H1 (cell line): ENCODE data around the gene RPS3A. TPM values are rescaled to one million over a fixed set of nuclear protein-coding genes. Genes with fewer than 3 reads are reported as not detected.

ENCODE experiments used
- CTCF ChIA-PET: fragments of 300-600 bp; sonication (Branson Sonifier 250); formaldehyde crosslinking; loops from one replicate; lab custom pipeline; 2021; ENCODE audit not compliant: partially characterized antibody; lab: Charles Lee
- POLR2A ChIA-PET: fragments of 300-600 bp; sonication (Branson Sonifier 250); formaldehyde crosslinking; loops from one replicate; lab custom pipeline; 2021; ENCODE audit warnings: inconsistent platforms; ENCODE audit not compliant: partially characterized antibody; lab: Charles Lee
- DNase-seq, 2 experiments: peaks; one replicate each; pipeline versions ENCODE4 v3.0.0 to v3.0.0-alpha.2; 2010 to 2022; ENCODE audit warnings: low spot score in 2 of 2, low read depth in 1 of 2, mixed read lengths in 1 of 2
- FAIRE-seq: peaks from 2 replicates; lab custom pipeline; 2011; peaks lifted over from hg19 to GRCh38; lab: Jason Lieb, UNC
- H2AFZ ChIP-seq: 2 replicates; pipeline ENCODE4 v1.8.1; 2012; ENCODE audit warnings: low read length, inconsistent platforms
- H2AK5ac ChIP-seq: 2 replicates; pipeline ENCODE4 v1.6.1; 2013; ENCODE audit warnings: low read depth, low read length
- H2BK120ac ChIP-seq: replicated peaks from 2 replicates; pipeline ENCODE3; 2013; ENCODE audit warnings: low read depth, low read length, inconsistent platforms
- H2BK12ac ChIP-seq: 2 replicates; pipeline ENCODE4 v1.6.1; 2013; ENCODE audit warnings: low read depth, low read length
- H2BK15ac ChIP-seq: 2 replicates; pipeline ENCODE4 v1.6.1; 2013; ENCODE audit warnings: low read length
- H2BK20ac ChIP-seq: 2 replicates; pipeline ENCODE4 v1.6.1; 2013; ENCODE audit warnings: low read length
- H2BK5ac ChIP-seq: 2 replicates; pipeline ENCODE4 v1.6.1; 2013; ENCODE audit warnings: low read depth, low read length
- H3K14ac ChIP-seq: 2 replicates; pipeline ENCODE4 v1.6.1; 2013; ENCODE audit warnings: inconsistent platforms; ENCODE audit not compliant: insufficient read length
- H3K18ac ChIP-seq: 2 replicates; pipeline ENCODE4 v1.6.1; 2013; ENCODE audit warnings: low read length; ENCODE audit errors: extremely low read depth
- H3K23ac ChIP-seq: 2 replicates; pipeline ENCODE4 v1.6.1; 2013; ENCODE audit warnings: inconsistent platforms; ENCODE audit not compliant: insufficient read length
- H3K23me2 ChIP-seq: 2 replicates; pipeline ENCODE4 v1.6.1; 2013; ENCODE audit warnings: low read depth, low read length
- H3K27ac ChIP-seq: 2 replicates; pipeline ENCODE4 v1.6.1; 2011; ENCODE audit warnings: low read depth, low read length, inconsistent platforms
- H3K27me3 ChIP-seq, 4 experiments: replicated peaks in 1 of 4; 1 replicate in 1 of 4; 2 replicates in 3 of 4; pipeline versions ENCODE4 v1.6.1 to v1.8.1; 2011 to 2013; ENCODE audit warnings: low read length in 3 of 4, mild to moderate bottlenecking in 3 of 4, inconsistent platforms in 2 of 4, mixed read lengths in 2 of 4, moderate library complexity in 1 of 4; ENCODE audit not compliant: control insufficient read depth in 3 of 4, insufficient read depth in 3 of 4; ENCODE audit errors: extremely low read depth in 1 of 4
- H3K36me3 ChIP-seq, 4 experiments: 2 replicates each; pipeline versions ENCODE4 v1.6.1 to v1.8.1; 2011 to 2013; ENCODE audit warnings: mild to moderate bottlenecking in 4 of 4, low read length in 3 of 4, moderate library complexity in 2 of 4, control low read depth in 1 of 4, inconsistent platforms in 1 of 4; ENCODE audit not compliant: insufficient read depth in 4 of 4, control insufficient read depth in 2 of 4
- H3K4ac ChIP-seq: replicated peaks from 2 replicates; pipeline ENCODE3; 2013; ENCODE audit warnings: low read length, low read depth, mixed read lengths, inconsistent platforms; ENCODE audit not compliant: insufficient read length
- H3K4me1 ChIP-seq, 4 experiments: replicated peaks in 1 of 4; 1 replicate in 1 of 4; 2 replicates in 3 of 4; pipeline versions ENCODE4 v1.6.1 to v1.8.1; 2011 to 2013; ENCODE audit warnings: low read length in 3 of 4, inconsistent platforms in 2 of 4, mixed read lengths in 1 of 4; ENCODE audit not compliant: insufficient read depth in 4 of 4, control insufficient read depth in 3 of 4
- H3K4me2 ChIP-seq, 2 experiments: 2 replicates each; pipeline versions ENCODE4 v1.6.1 to v1.8.1; 2011 to 2013; ENCODE audit warnings: low read depth in 2 of 2, low read length in 2 of 2, control low read depth in 1 of 2, inconsistent platforms in 1 of 2, mild to moderate bottlenecking in 1 of 2; ENCODE audit not compliant: insufficient read depth in 1 of 2
- H3K4me3 ChIP-seq, 4 experiments: fragments of 200-600, 300-600 bp in 1 of 4; sonication (generic), shearing (Covaris generic), sonication (Bioruptor Twin) in 1 of 4; 2 replicates each; pipeline versions ENCODE4 v1.5.1 to v1.8.1; 2011 to 2016; ENCODE audit warnings: low read length in 4 of 4, low read depth in 3 of 4, control low read depth in 2 of 4, inconsistent platforms in 2 of 4, mild to moderate bottlenecking in 2 of 4, mixed read lengths in 1 of 4, moderate library complexity in 1 of 4; ENCODE audit not compliant: insufficient read depth in 2 of 4; ENCODE audit errors: extremely low read depth in 1 of 4
- H3K56ac ChIP-seq: replicated peaks from 2 replicates; pipeline ENCODE3; 2013; ENCODE audit warnings: low read depth, mild to moderate bottlenecking, mixed read lengths, low read length, inconsistent platforms; ENCODE audit not compliant: insufficient read length
- H3K79me1 ChIP-seq: 2 replicates; pipeline ENCODE4 v1.6.1; 2013; ENCODE audit warnings: low read depth, low read length, control low read depth
- H3K79me2 ChIP-seq, 2 experiments: 2 replicates each; pipeline versions ENCODE4 v1.6.1 to v1.8.1; 2012 to 2013; ENCODE audit warnings: low read length in 2 of 2, mild to moderate bottlenecking in 2 of 2, inconsistent platforms in 1 of 2; ENCODE audit not compliant: insufficient read depth in 2 of 2, control insufficient read depth in 1 of 2
- H3K9ac ChIP-seq, 4 experiments: replicated peaks in 1 of 4; 1 replicate in 1 of 4; 2 replicates in 3 of 4; pipeline versions ENCODE4 v1.6.1 to v1.8.1; 2011 to 2013; ENCODE audit warnings: low read depth in 3 of 4, low read length in 3 of 4, control low read depth in 2 of 4, mild to moderate bottlenecking in 2 of 4, moderate library complexity in 2 of 4, inconsistent platforms in 1 of 4; ENCODE audit errors: extremely low read depth in 1 of 4
- H3K9me3 ChIP-seq, 2 experiments: 2 replicates each; pipeline versions ENCODE4 v1.6.1 to v1.8.1; 2012 to 2013; ENCODE audit warnings: mild to moderate bottlenecking in 2 of 2, moderate library complexity in 2 of 2, control low read depth in 1 of 2, inconsistent platforms in 1 of 2, low read depth in 1 of 2, low read length in 1 of 2, mixed read lengths in 1 of 2; ENCODE audit not compliant: insufficient read depth in 2 of 2
- H4K20me1 ChIP-seq, 2 experiments: replicated peaks in 1 of 2; 2 replicates each; pipeline versions ENCODE3 to v1.8.1; 2011 to 2013; ENCODE audit warnings: inconsistent platforms in 2 of 2, low read length in 2 of 2, mild to moderate bottlenecking in 1 of 2; ENCODE audit not compliant: insufficient read depth in 2 of 2, control insufficient read depth in 1 of 2
- H4K5ac ChIP-seq: 2 replicates; pipeline ENCODE4 v1.6.1; 2013; ENCODE audit warnings: low read length, low read depth, mixed read lengths, inconsistent platforms; ENCODE audit not compliant: insufficient read length
- H4K8ac ChIP-seq: 2 replicates; pipeline ENCODE4 v1.8.0; 2013; ENCODE audit warnings: mild to moderate bottlenecking, moderate library complexity, low read length, inconsistent platforms; ENCODE audit not compliant: insufficient read depth; ENCODE audit errors: extremely low read depth
- H4K91ac ChIP-seq: replicated peaks from 2 replicates; pipeline ENCODE3; 2013; ENCODE audit warnings: low read length, mixed read lengths, inconsistent platforms; ENCODE audit not compliant: insufficient read length
- ASH2L ChIP-seq: fragments of 200-600, 300-600 bp; sonication (generic); IDR thresholded peaks from one replicate; pipeline ENCODE4 v1.7.1; 2017; ENCODE audit warnings: low read length
- CTBP2 ChIP-seq: IDR thresholded peaks from 2 replicates; pipeline ENCODE4 v1.7.0; 2011; ENCODE audit warnings: borderline replicate concordance, mild to moderate bottlenecking, moderate library complexity, mixed read lengths, low read length; ENCODE audit not compliant: insufficient read depth, insufficient read length
- CTCF ChIP-seq, 3 experiments: IDR thresholded peaks; 1 replicate in 2 of 3; 2 replicates in 1 of 3; pipeline versions ENCODE4 v1.5.1 to v1.6.1; 2011; ENCODE audit warnings: low read length in 3 of 3, mild to moderate bottlenecking in 3 of 3, inconsistent platforms in 2 of 3, low read depth in 1 of 3, moderate library complexity in 1 of 3; ENCODE audit not compliant: insufficient read depth in 1 of 3; ENCODE audit errors: control extremely low read depth in 1 of 3
- RBBP5 ChIP-seq: IDR thresholded peaks from 2 replicates; pipeline ENCODE4 v1.7.1; 2012; ENCODE audit warnings: low read depth, mild to moderate bottlenecking, inconsistent platforms, low read length, moderate library complexity, borderline replicate concordance
- SAP30 ChIP-seq: fragments of 300-600 bp; sonication (generic); IDR thresholded peaks from 2 replicates; pipeline ENCODE4 v1.7.1; 2012; ENCODE audit warnings: low read length, moderate library complexity, mild to moderate bottlenecking, inconsistent platforms; ENCODE audit not compliant: insufficient read depth, insufficient replicate concordance
- SP2 ChIP-seq: IDR thresholded peaks from 2 replicates; pipeline ENCODE4 v1.6.1; 2012; ENCODE audit warnings: mild to moderate bottlenecking, low read length, inconsistent platforms
- TEAD4 ChIP-seq: IDR thresholded peaks from 2 replicates; pipeline ENCODE4 v1.6.1; 2012; ENCODE audit warnings: low read depth, low read length, inconsistent platforms, mixed read lengths
- WGBS, 2 experiments: shearing (Covaris generic) in 1 of 2; methylation state at CpG; one replicate each; pipeline versions ENCODE4 v1.1.6 to v1.1.7; 2013 to 2015; ENCODE audit warnings: low lambda C conversion rate in 2 of 2, mixed read lengths in 2 of 2, inconsistent platforms in 1 of 2, low coverage in 1 of 2, missing lambda C conversion rate in 1 of 2; ENCODE audit not compliant: insufficient replicate concordance in 2 of 2, insufficient coverage in 1 of 2, insufficient read length in 1 of 2; ENCODE audit errors: extremely low coverage in 1 of 2, missing lambda C conversion rate in 1 of 2; 5-methylcytosine and 5-hydroxymethylcytosine counted together
- polyA plus RNA-seq, 7 experiments: library from polyadenylated mRNA; depleted of rRNA in 3 of 7; stranded (reverse) in 5 of 7; unstranded in 2 of 7; fragments of >200 nt in 5 of 7; fragments of 200-250 nt in 2 of 7; gene quantifications; 1 replicate in 5 of 7; 2 replicates in 1 of 7; 4 replicates in 1 of 7; pipeline versions ENCODE4 v1.2.1 to v1.2.3, GENCODE V29; 2011 to 2013; ENCODE audit warnings: missing spikeins in 2 of 7, mixed read lengths in 2 of 7
- total RNA-seq: library from RNA; stranded (reverse); fragmentation: NEBNext Ultra II Directional; extraction: Animal tissue kit (Norgen Biotek cat#: 25700); gene quantifications from 2 replicates; pipeline ENCODE4 v1.2.1, GENCODE V29; 2021

The RPS3A gene
- total and polyA plus RNA-seq, 2 of the 8 experiments (the other 6 are each of a cell fraction or from before 2014, with no cell fraction given): 2,162 to 2,822 TPM

GRCh38 chr4:151093203-151093602 lies 6.2 kb upstream of the RPS3A start:
- Histone ChIP-seq H4K91ac (no peak overlapping the region), H3K4ac (no peak overlapping the region), H2BK5ac (no peak overlapping the region), H3K79me1 (no peaks in the 10 kb centered on the region), H3K4me1 (no peaks in the 10 kb centered on the region), H3K9me3 (no peaks in the 10 kb centered on the region), H3K18ac (no peak overlapping the region; the same call in 1 of the 2 replicates), H3K14ac (no peak overlapping the region), H4K20me1 (no peaks in the 10 kb centered on the region), H3K27ac (no peak overlapping the region), H4K8ac (no peak overlapping the region), H2BK20ac (no peak overlapping the region), H4K5ac (no peak overlapping the region), H3K23me2 (no peaks in the 10 kb centered on the region), H3K4me3 (no peak overlapping the region), H3K27me3 (no peaks in the 10 kb centered on the region), H3K23ac (no peak overlapping the region), H3K79me2 (no peaks in the 10 kb centered on the region), H2BK12ac (no peak overlapping the region), H3K36me3 (no peaks in the 10 kb centered on the region), H3K56ac (no peak overlapping the region), H2AK5ac (no peak overlapping the region), H2BK120ac (no peak overlapping the region), H3K4me2 (no peak overlapping the region; a peak in 1 of 4 replicates), H3K9ac (no peak overlapping the region), H2AFZ (no peak overlapping the region), H2BK15ac (no peak overlapping the region)
- WGBS, 2 experiments: 60% methylated on average over 3 of the region's 3 CpGs; no CpG with 5 or more reads in 1 of the 2 experiments
- POLR2A ChIA-PET: no interaction called here
- TF ChIP-seq CTBP2 (no peak), SP2 (no peak), TEAD4 (peak; percentile 56; the same call in 1 of the 2 replicates), ASH2L (no peak), CTCF (IDR thresholded peaks at IDR 0.05; ENCODE audit: control extremely low read depth in 1 of 3, insufficient read depth in 1 of 3, low read depth in 1 of 3, low read length in 3 of 3) (no peak), RBBP5 (no peak), SAP30 (no peak)
- CTCF ChIA-PET: no interaction called here
- FAIRE-seq (no peak), DNase-seq (no peak)
